Immature natural killer cell (primary cell): ENCODE measurements around the gene FOXB2. TPM values are rescaled to one million over a fixed set of nuclear protein-coding genes. Genes with fewer than 3 reads are reported as not detected.
"Not testable (repeated sequence)": the region's sequence is repeated elsewhere in the genome, so short reads cannot be mapped to it uniquely, and the experiment has no call there.

Experiments
- DNase-seq, 3 donors: peaks; one replicate each; pipeline ENCODE4 v3.0.0; 2022; ENCODE audit warnings: mixed read lengths in 1 of 3
- H3K27ac Mint-ChIP-seq, 6 donors: one replicate each; pipeline ENCODE4 v1.8.0; 2020; ENCODE audit warnings: mixed read lengths in 6 of 6, mild to moderate bottlenecking in 5 of 6, inconsistent platforms in 4 of 6, moderate library complexity in 3 of 6
- H3K27me3 Mint-ChIP-seq, 3 donors: one replicate each; pipeline ENCODE4 v1.8.0; 2020 to 2021; ENCODE audit warnings: low read depth in 3 of 3, mild to moderate bottlenecking in 3 of 3, mixed read lengths in 3 of 3, moderate library complexity in 3 of 3, inconsistent platforms in 1 of 3
- H3K36me3 Mint-ChIP-seq, 3 donors: one replicate each; pipeline ENCODE4 v1.8.0; 2020; ENCODE audit warnings: mixed read lengths in 3 of 3, inconsistent platforms in 2 of 3, mild to moderate bottlenecking in 2 of 3
- H3K4me1 Mint-ChIP-seq, 2 donors: one replicate each; pipeline ENCODE4 v1.8.0; 2020; ENCODE audit warnings: inconsistent platforms in 2 of 2, mild to moderate bottlenecking in 2 of 2, mixed read lengths in 2 of 2, moderate library complexity in 1 of 2
- H3K4me3 Mint-ChIP-seq, 5 donors: one replicate each; pipeline ENCODE4 v1.8.0; 2020; ENCODE audit warnings: mild to moderate bottlenecking in 5 of 5, mixed read lengths in 5 of 5, inconsistent platforms in 3 of 5, moderate library complexity in 3 of 5
- H3K9me3 Mint-ChIP-seq, 6 donors: one replicate each; pipeline ENCODE4 v1.8.0; 2020; ENCODE audit warnings: mild to moderate bottlenecking in 6 of 6, mixed read lengths in 6 of 6, inconsistent platforms in 4 of 6, moderate library complexity in 3 of 6
- polyA plus RNA-seq, 3 donors: library from polyadenylated mRNA; unstranded; fragments of 300-500 nt; fragmentation: Illumina TruSeq; gene quantifications; one replicate each; pipeline ENCODE4 v1.2.3, GENCODE V29; 2021

FOXB2 gene
- polyA plus RNA-seq, 3 donors from 2014 or later = not detected

DNA sequence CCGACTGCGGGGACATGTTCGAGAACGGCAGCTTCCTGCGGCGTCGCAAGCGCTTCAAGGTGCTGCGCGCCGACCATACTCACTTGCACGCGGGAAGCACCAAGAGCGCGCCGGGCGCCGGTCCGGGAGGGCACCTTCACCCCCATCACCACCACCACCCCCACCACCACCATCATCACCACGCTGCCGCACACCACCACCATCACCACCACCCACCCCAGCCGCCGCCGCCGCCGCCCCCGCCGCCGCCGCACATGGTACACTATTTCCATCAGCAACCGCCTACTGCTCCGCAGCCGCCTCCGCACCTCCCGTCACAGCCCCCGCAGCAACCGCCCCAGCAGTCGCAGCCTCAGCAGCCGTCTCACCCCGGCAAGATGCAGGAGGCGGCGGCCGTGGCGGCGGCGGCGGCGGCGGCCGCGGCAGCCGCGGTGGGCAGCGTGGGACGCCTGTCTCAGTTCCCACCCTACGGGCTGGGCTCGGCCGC is 514 bp downstream of the FOXB2 start:
- Mint-ChIP-seq H3K9me3 (peaks cover 0 to 5% (median 0%) of the 10 kb centered on the region in 6 donors), H3K4me1 (peaks cover 7 to 18% of the 10 kb centered on the region in 2 donors), H3K27ac (no peak overlapping the region), H3K4me3 (peak overlapping the region in 1 of 5 donors; percentile 46), H3K36me3 (peaks cover 0 to 4% (median 0%) of the 10 kb centered on the region in 3 donors), H3K27me3 (peaks cover 19 to 39% (median 38%) of the 10 kb centered on the region in 3 donors)
- DNase-seq = no peak

DNA sequence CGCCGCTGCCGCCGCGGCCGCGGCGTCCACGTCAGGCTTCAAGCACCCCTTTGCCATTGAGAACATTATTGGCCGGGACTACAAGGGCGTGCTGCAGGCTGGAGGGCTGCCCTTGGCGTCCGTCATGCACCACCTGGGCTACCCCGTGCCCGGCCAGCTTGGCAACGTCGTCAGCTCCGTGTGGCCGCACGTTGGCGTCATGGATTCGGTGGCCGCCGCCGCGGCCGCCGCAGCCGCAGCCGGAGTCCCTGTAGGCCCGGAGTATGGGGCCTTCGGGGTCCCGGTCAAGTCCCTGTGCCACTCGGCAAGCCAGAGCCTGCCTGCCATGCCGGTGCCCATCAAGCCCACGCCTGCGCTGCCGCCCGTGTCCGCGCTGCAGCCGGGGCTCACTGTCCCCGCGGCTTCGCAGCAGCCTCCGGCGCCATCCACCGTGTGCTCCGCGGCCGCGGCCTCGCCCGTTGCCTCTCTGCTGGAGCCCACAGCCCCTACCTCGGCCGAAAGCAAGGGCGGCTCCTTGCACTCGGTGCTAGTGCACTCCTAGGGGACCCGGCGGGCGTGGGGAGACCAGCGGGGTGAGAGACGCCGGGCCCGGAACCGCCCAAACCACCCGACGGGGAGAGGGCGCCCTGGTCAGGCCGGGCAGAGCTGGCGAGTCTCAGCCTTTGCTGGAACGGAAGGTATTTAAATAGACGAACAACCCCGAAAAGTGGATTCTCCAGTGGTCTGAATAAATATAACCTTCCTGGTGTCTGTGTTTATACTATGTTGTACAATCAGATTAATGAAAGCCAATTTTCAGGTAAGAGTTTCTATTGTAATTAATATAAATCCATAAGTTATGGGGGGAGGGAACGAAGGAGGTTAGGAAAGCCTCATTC is 1.2 kb downstream of the FOXB2 start:
- peaks cover 0 to 4% (median 0%) of the 10 kb centered on the region in 3 donors for H3K36me3 Mint-ChIP-seq
- H3K27ac Mint-ChIP-seq = no peak overlapping the region
- H3K4me1 Mint-ChIP-seq = peaks cover 7 to 18% of the 10 kb centered on the region in 2 donors
- peaks cover 18 to 37% (median 33%) of the 10 kb centered on the region in 3 donors for H3K27me3 Mint-ChIP-seq
- peaks cover 0 to 5% (median 0%) of the 10 kb centered on the region in 6 donors for H3K9me3 Mint-ChIP-seq
- no peak for DNase-seq
- H3K4me3 Mint-ChIP-seq = peak overlapping the region in 1 of 5 donors; percentile 31

DNA sequence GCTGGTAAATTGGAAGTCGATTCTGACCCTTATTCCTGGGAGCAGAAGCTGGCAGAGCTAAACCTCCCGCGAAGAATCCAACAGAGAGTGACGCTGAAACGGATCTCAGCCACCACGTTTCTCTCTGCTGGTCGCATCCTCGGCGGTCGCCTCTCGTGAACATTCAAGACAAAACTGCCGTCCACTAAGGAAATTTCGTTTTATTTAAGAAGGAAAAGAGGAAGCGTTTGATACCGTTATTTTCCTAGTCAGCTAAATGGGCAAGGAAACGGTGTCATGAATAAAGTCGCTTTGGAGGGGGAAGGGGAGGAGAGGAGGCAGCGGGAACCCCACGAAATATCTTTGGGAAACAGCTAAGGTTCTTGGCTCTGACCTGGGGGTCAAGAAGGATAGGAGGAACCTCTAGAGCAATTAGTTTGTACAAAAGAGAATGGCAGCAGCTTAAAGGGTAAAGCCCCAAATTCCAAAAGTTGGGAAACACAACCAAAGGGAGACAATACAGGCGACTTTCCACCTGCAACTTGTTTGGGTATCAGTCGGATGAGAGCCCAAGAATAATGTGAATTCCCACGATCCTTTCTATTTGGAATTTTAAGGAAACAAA is 1.9 kb downstream of the FOXB2 start:
- no peak for DNase-seq
- Mint-ChIP-seq H3K27ac (no peak overlapping the region), H3K36me3 (peaks cover 0 to 4% (median 0%) of the 10 kb centered on the region in 3 donors), H3K27me3 (peaks cover 18 to 36% (median 33%) of the 10 kb centered on the region in 3 donors), H3K4me3 (peak overlapping the region in 2 of 5 donors; percentile 9 to 31), H3K9me3 (peaks cover 0 to 5% (median 0%) of the 10 kb centered on the region in 6 donors), H3K4me1 (peaks cover 7 to 18% of the 10 kb centered on the region in 2 donors)

DNA sequence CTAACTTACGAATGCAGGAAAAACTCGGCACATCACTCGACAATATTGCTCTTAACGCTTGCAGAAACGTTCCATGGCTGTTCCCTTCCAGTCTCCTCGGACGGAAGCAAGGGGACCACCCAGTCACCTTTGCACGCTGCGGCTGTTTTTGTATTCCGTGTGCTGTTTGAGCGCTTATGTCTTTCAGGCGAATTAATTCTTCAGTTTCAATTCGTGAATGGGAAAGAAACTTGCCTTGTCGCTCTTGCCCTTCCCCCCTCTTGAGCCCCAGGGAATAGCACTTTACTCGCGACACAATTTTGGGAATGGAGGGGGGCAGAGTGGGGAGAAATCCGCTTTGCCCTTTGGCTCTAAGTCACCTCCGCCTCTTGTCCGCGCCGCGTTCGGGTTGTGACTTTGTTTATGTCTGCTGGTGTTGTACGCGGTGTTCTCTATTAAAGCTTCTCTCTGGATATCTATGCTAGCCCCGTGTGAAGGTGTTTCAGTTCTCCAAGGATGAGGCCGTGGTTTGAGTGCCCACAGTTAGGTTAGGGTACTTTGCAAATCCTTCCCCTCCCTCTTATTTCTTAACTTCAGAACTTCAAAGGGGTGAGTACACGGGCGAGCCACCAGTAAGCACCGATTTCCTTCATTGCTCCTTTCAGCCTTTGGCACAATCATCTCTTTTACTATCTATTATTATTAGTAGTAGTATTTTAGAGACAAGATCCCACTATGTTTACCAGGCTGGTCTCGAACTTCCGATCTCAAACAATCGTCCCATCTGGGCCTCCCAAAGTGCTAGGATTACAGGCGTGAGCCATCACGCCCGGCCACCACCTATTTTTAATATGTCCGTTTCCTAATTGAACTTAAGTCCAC is 2.7 kb downstream of the FOXB2 start:
- H3K4me3 Mint-ChIP-seq = peak overlapping the region in 2 of 5 donors; percentile 14 to 18
- H3K36me3 Mint-ChIP-seq = peaks cover 0 to 4% (median 0%) of the 10 kb centered on the region in 3 donors
- peaks cover 0 to 5% (median 0%) of the 10 kb centered on the region in 6 donors for H3K9me3 Mint-ChIP-seq
- DNase-seq = no peak
- no peak overlapping the region for H3K27ac Mint-ChIP-seq
- H3K27me3 Mint-ChIP-seq = peaks cover 18 to 34% (median 28%) of the 10 kb centered on the region in 3 donors
- peaks cover 7 to 18% of the 10 kb centered on the region in 2 donors for H3K4me1 Mint-ChIP-seq

DNA sequence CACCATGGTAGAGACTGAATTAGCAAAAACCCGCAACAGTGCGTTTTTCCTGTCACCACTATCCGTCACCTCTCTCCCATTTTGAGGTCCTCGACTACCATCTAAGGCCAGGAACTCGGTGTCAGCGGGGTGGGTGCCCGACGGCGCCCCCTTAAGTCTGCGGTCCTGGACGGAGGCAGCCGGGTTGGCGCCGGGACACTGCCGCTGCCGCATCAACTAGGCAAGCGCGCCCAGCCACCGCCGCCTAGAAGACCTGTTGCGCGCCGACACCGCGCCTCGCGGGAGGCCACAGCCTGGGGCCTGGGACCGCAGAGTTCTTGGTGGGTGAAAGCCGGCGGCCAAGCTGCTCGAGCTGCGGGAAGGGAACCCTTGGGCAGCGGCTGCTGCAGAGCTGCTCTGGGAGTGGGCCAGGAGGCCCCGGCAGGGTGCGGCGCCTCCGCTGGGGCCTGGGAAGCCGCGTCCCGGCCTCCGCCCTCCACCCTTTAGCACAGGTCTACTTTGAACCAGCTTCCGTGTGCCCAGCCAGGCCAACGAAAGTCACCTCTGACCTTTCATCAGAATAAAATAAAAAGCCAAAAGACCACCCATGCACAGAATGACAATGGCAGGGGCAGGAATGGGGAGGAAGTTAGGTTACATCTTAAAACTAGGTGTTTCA is 3.5 kb downstream of the FOXB2 start:
- Mint-ChIP-seq H3K9me3 (peaks cover 0 to 3% (median 0%) of the 10 kb centered on the region in 6 donors), H3K4me1 (peaks cover 7 to 18% of the 10 kb centered on the region in 2 donors), H3K27me3 (peaks cover 15 to 29% (median 24%) of the 10 kb centered on the region in 3 donors), H3K4me3 (no peak overlapping the region), H3K36me3 (peaks cover 0 to under 1% (median 0%) of the 10 kb centered on the region in 3 donors), H3K27ac (no peak overlapping the region)
- DNase-seq = no peak

DNA sequence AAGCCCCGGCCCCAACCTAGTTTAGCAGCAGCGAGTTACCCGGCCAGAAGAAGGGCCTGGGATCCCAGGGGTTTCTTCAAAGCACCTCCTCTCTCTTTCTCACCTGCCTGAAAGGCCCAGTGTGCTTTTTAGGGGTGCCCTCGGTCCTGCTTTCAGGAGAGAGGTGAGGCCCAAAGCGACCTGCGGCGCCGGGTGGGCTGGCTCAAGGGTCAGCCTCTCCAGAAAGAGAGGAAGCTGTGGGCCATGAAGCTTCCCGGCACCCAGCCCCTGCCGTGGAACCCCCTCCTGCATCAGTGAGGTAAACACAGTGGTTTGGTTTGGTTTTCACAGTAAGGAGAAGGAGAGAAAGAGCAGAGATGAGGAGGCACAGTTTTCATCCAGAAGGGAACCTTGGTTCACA is 4.3 kb downstream of the FOXB2 start:
- Mint-ChIP-seq H3K36me3 (no peaks in the 10 kb centered on the region), H3K27me3 (peaks cover 12 to 25% (median 24%) of the 10 kb centered on the region in 3 donors), H3K27ac (no peak overlapping the region), H3K9me3 (peaks cover 0 to 3% (median 0%) of the 10 kb centered on the region in 6 donors), H3K4me1 (peaks cover 6 to 18% of the 10 kb centered on the region in 2 donors), H3K4me3 (no peak overlapping the region)
- no peak for DNase-seq

DNA sequence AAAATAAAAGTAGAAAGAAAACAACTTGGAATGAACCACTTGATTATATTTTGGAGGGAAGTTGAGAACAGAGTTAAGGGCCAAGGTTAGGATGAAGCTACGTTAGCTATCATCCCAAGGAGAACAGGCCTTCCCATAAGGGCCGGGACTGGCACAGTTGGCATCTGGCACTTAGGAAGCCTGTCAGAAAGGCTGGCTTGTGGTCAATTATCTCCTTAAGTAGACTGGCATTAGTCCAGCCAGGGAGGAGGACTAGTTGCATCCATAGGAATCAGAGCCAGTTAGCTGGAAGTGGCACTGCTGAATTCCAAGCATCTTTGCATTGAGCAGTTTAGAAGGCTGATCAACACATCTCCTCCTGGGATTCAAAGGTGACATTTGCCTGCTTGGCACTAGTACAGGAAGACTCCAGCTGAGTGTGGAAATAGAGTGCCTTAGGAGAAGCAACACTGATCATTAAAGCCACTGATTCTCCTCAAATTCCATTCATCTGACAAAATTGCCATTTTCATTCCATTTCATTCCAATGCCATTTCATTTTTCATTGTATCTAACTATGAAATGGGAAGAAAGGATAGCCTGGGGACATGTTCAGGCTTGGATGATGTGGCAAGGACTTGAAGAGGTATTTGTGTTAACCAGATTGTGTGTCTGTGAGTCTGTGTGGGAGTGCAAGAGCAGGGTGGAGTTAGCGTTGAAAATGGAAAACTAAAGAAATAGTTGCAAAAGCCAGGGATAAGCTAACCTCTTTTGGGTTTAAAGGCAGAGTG is 5.5 kb downstream of the FOXB2 start:
- Mint-ChIP-seq H3K4me3 (no peak overlapping the region), H3K27me3 (peaks cover 12 to 24% (median 22%) of the 10 kb centered on the region in 3 donors), H3K27ac (no peak overlapping the region), H3K4me1 (peaks cover 3 to 18% of the 10 kb centered on the region in 2 donors), H3K9me3 (peaks cover 0 to 3% (median 0%) of the 10 kb centered on the region in 6 donors), H3K36me3 (no peaks in the 10 kb centered on the region)
- DNase-seq = no peak

DNA sequence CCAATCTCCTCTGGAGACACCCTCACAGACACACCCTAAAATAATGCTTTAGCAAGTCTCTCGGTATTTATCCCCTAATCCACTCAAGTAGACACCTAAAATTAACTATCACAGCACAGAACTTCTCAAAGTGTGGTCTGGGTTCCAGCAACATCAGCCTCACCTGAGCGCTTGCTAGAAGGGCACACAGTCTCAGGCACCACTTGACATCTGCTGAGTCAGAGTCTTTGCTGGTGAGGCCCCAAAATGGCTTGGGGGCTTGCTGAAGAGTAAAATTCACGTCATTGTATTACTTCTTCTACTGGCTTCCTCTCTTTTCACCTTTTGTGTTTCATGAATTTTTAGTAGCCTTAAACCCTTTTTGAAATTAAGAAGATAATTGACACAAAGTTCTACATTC is 9.0 kb downstream of the FOXB2 start:
- peaks cover 6 to 14% (median 8%) of the 10 kb centered on the region in 3 donors for H3K27me3 Mint-ChIP-seq
- no peak overlapping the region for H3K4me3 Mint-ChIP-seq
- no peak for DNase-seq
- no peaks in the 10 kb centered on the region for H3K36me3 Mint-ChIP-seq
- H3K4me1 Mint-ChIP-seq = no peaks in the 10 kb centered on the region
- no peak overlapping the region for H3K27ac Mint-ChIP-seq
- H3K9me3 Mint-ChIP-seq = no peaks in the 10 kb centered on the region

DNA sequence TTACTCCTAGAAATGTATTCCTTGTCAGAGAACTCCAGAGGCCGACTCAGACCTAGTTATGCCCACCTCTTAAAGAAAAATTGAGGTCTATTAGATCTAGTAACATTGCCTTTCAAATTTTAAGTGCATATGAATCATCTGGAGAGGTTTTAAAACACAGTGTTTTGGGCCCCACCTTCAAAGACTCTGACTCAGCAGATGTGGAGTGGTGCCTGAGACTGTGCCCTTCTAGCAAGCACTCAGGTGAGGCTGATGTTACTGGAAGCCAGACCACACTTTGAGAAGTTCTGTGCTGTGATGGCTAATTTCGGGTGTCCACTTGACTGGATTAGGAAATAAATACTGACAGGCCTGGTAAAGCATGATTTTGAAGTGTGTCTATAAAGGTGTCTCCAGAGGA is 10.6 kb downstream of the FOXB2 start:
- H3K27me3 Mint-ChIP-seq = peaks cover 4 to 9% (median 8%) of the 10 kb centered on the region in 3 donors
- H3K9me3 Mint-ChIP-seq = no peaks in the 10 kb centered on the region
- H3K4me1 Mint-ChIP-seq = no peaks in the 10 kb centered on the region
- DNase-seq = no peak
- no peak overlapping the region for H3K27ac Mint-ChIP-seq
- no peak overlapping the region for H3K4me3 Mint-ChIP-seq
- H3K36me3 Mint-ChIP-seq = no peaks in the 10 kb centered on the region

DNA sequence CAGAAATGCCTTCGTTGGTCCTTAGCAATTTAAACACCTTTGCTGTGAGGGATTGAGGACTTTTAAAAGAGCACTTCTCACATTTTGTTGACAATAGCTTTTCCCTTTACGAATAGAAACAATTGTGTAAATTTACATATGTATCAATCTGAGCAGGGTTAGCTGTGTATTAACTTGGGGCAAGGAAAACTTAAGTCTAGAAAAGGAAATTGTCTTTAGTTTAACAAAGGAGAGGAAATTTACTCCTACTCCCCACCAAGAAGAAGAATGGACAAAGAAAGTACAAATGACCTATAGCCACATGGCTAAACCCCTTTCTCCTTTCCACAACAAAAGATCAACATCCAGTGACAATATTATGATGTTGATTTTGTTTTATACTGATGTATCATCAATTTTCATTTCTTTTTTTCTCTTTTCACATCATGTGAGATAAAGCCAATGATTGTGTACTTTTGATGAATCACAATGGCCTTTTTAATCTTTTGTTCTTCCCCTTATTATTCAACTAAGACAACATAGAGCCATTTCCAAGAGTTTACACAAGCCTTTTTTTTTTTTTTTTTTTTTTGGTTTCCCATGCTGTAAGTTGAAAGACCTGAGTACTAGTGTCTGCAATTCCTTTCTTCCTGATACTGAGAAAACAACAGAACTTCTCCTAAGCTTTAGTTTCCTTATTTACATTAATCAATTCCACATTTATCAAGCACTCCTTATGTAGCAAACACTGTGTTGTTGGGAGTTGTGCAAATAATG is 19.0 kb downstream of the FOXB2 start:
- H3K27ac Mint-ChIP-seq = no peak overlapping the region
- H3K4me1 Mint-ChIP-seq = no peaks in the 10 kb centered on the region
- no peaks in the 10 kb centered on the region for H3K36me3 Mint-ChIP-seq
- H3K27me3 Mint-ChIP-seq = peaks cover under 1 to 8% (median 2%) of the 10 kb centered on the region in 3 donors
- no peak for DNase-seq
- peaks cover 0 to 3% (median 0%) of the 10 kb centered on the region in 6 donors for H3K9me3 Mint-ChIP-seq
- H3K4me3 Mint-ChIP-seq = no peak overlapping the region

DNA sequence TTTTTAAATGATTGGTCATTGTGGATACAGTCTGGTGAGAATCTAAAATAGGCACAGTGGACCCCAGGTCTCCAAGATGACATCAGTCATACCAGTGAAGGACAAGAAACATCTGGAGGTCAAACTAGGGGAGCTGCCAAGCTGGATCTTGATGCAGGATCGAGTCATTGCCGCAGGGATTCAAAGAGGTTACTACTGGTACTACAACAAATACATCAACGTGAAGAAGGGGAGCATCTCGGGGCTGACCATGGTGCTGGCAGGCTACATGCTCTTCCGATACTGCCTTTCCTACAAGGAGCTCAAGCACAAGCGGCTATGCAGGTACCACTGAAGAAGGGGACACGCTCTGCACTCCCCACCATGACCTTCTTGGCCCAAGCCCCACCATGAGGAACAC is 20.9 kb downstream of the FOXB2 start:
- Mint-ChIP-seq H3K27me3 (peaks cover 0 to 8% (median 4%) of the 10 kb centered on the region in 3 donors), H3K9me3 (peaks cover 0 to 3% (median 0%) of the 10 kb centered on the region in 6 donors), H3K4me3 (no peak overlapping the region), H3K36me3 (no peaks in the 10 kb centered on the region), H3K27ac (no peak overlapping the region), H3K4me1 (no peaks in the 10 kb centered on the region)
- no peak for DNase-seq

DNA sequence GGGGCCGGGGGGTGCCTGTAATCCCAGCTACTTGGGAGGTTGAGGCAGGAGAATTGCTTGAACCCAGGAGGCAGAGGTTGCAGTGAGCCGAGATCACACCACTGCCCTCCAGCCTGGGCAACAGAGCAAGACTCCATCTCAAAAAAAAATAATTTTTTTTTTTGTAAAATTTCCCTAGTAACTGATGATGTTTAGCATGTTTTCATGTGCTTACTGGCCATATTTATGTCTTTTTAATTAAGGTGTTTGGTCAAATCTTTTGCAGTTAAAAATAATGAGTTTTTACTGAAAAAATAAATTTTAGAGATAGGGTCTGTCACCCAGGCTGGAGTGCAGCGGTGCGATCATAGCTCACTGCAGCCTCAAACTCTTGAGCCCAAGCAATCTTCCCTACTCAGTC is 24.3 kb downstream of the FOXB2 start:
- not testable (repeated sequence) for H3K27ac Mint-ChIP-seq, H3K4me1 Mint-ChIP-seq, H3K36me3 Mint-ChIP-seq, DNase-seq, H3K27me3 Mint-ChIP-seq, H3K4me3 Mint-ChIP-seq, H3K9me3 Mint-ChIP-seq
